HG03139 (cell line): Measurements from ENCODE around the gene SCN8A.

Source experiments
- ATAC-seq: cut with Tn5 transposase; IDR thresholded peaks from one replicate; pipeline ENCODE4 v1.9.1; 2021; ENCODE audit not compliant: unreplicated experiment

Gene SCN8A

GRCh38 chr12:51702587-51702986, 111.6 kb downstream of the SCN8A start:
- ATAC-seq, result no peak

- no peak for ATAC-seq
Observed at GRCh38 chr12:51705450-51705849, 114.4 kb downstream of the SCN8A start.

GRCh38 chr12:51706206-51706605, 115.2 kb downstream of the SCN8A start:
- no peak for ATAC-seq

DNA sequence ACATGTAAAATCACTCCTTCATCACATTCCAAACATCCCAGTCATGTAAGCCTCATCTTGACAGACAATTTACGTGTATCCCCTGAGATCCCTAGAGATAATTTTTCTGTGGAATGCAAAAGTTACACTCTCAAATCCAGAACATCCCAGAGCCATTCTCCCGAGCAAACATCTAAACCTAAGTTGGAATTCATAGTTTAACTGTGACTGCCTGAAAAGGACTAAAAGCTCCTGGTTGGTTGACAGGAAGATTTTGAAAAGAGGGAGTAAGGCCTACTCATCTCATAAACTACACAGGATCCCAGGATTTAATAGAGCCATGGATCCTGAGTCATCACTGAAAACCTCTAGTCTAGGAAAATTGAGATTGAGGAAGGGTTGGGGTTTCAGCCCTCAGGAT, 123.6 kb downstream of the SCN8A start:
- no peak for ATAC-seq

DNA sequence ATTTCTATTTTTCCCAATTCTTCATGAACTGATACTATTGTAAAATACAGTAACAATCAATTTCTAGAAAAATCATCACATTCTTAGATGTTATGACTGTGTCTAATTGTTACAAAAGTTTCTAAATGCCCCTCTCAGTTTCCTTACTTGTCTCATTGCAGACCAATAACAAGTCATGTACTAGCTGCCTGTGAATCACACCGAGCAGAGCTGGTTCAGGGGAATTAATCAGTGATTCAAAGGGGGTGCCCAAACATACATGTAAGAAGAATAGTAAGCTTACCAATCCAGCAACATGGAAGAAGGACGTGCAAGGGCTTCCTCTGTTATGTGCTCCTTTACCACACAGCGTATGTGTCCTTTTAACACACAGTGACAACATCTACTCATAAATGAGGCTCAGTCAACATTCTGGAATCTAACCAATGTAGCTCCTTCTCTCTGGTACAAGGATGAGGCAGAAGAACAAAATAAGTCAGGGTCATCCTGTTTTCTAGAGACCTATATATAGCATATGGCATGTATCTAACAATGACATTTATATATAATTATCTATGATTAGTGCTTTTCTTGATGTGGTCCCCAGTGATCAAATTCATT, 126.4 kb downstream of the SCN8A start:
- ATAC-seq, result no peak

- no peak for ATAC-seq
Observed at GRCh38 chr12:51721282-51721940, 130.4 kb downstream of the SCN8A start.

DNA sequence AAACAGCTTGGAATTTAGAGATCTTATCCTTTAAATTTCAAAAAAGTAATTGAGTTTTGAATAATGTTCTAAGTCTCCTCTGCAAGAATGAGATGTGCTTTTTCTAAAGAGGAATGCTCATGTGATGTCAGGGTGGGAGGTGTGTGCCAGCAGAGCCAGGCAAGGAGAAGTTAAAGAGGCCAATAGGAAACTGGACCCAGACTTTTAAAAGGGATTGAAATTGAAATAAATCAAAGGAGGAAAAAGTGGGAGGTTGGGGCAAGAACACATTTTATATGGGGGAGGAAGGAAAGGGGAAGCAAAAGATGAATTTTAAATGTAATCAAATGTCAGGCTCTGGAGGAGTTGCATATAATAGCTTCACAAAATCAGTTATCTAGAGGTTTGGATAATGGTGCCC, 131.4 kb downstream of the SCN8A start:
- no peak for ATAC-seq

DNA sequence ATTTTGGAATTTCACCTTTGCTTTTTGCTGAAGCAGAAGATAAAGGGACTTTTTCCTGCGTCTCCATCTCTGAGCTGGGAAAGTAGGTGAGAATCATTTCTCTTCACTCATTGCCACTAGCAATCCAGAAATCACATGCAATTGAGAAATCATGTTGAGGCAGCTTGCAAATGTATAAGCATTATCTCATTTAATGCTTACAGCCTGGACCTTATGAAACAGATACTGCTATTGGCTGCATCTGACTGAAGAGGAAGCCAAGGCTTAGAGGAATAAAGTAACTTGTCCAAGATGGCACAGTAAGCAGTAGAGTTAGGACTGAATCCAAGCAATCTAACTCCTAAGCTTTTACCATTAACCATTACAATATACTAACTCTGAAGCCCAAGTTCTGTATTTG, 135.1 kb downstream of the SCN8A start:
- ATAC-seq, result no peak

GRCh38 chr12:51726931-51727330, 135.9 kb downstream of the SCN8A start:
- no peak for ATAC-seq

- no peak for ATAC-seq
Observed at GRCh38 chr12:51729331-51729730, 138.3 kb downstream of the SCN8A start.

DNA sequence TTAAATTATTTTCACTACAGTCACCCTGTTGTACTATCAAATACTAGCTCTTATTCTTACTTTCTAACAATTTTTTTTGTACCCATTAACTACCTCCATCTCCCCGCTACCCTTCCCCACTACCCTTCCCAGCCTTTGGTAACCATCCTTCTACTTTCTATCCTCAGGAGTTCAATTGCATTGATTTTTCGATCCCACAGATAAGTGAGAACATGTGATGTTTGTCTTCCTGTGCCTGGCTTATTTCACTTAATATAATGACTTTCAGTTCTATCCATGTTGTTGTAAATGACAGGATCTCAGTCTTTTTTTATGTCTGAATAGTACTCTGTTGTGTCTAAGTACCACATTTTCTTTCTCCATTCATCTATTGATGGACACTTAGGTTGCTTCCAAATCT, 139.7 kb downstream of the SCN8A start:
- no peak for ATAC-seq

GRCh38 chr12:51740536-51740935, 149.5 kb downstream of the SCN8A start:
- no peak for ATAC-seq

- ATAC-seq, result no peak
Observed at GRCh38 chr12:51744235-51744634, 153.2 kb downstream of the SCN8A start.

DNA sequence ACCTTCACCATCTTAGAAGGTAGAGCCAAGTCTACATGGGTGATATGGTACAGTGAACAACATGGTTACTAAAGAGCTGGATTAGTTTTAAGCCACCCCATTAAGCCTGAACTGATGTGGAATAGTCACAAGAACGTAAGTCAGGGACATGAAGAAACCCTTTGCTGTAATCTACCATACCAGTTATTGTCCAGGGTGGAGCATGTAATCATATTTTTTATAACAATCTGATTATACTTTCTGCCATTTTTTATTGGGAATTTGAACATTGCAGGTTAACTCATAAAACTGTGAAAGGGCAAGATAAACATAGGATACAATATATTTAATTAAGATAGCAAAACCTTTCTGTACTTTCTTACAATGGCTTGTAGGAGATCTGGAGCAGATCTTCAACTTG, 153.9 kb downstream of the SCN8A start:
- no peak for ATAC-seq

DNA sequence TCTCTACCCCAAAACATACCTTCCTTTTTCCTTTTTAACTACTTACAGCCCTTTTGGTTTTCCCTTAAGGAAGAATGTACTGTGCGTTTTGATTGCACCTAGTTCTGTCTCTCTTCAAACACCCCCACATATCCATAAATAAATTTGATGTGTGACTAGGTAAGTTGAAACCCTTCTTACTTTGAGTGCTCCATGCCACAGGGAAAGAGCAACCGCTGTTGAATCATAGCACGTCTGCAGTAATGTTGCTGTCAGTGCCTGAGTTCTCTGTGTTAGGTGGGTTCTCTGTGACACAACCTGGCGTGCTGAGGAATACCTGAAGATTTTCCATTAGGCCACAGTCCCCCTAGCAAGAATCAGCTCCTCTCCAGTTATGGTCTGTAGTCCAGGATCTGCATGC, 155.4 kb downstream of the SCN8A start:
- no peak for ATAC-seq

DNA sequence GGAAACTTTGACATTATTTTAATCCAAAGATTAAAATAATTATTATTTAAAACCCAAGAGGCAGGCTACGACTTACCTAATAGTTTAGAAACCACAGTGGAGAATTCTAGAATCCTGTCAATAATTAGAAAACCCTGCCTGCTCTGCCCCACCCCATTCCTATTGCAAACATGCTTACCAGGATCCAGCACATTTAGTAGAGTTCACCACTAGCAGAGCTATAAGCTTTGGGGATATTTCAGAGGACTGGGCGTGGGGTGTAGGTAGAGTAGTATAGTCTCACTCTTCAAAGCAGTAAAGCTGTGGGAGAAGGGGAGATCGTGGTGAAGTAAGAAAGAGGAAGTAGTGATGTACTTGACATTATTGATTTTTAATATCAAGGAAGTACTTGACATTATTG, 157.2 kb downstream of the SCN8A start:
- ATAC-seq, result no peak

GRCh38 chr12:51749206-51749985, 158.4 kb downstream of the SCN8A start:
- no peak for ATAC-seq

GRCh38 chr12:51749986-51750317, 158.9 kb downstream of the SCN8A start:
- ATAC-seq, result no peak

GRCh38 chr12:51751661-51752060, 160.6 kb downstream of the SCN8A start:
- ATAC-seq, result no peak

DNA sequence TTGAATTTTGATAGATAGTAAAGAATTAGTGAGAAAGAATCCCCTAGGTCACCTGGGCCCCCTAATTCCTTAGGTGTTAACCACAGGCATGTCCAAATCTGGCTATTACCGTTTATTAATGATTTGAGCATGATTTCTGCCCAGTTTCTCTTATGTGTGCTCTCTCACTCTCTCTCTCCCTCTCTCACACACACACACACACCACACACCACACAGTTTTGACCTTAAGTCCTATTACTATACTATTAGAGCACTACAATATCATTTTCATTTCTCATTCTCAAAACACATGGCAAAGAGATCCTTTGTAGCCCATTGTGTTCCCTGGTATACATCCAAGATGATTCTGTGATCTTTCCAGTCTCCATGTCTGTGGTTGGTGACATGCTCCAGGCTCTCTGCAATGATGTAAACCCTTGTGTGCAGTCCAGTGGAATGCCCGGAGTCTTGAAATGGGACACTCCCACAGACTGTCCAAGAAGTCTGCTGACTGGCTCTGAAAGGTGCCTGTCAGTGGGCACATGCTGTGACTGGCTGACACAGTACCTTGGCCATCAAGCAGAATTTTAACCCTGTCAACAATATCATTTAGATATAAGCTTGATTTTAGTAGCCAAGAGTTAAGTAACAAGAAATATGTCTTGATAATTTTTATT, 161.3 kb downstream of the SCN8A start:
- ATAC-seq, result no peak

GRCh38 chr12:51753980-51754675, 163.1 kb downstream of the SCN8A start:
- no peak for ATAC-seq
